KMS-11 (cell line): ENCODE results near the gene CDK13.

Experiments used
- H2AFZ ChIP-seq: fragments of 200-600 bp; sonication (generic); 2 replicates; pipeline ENCODE4 v1.6.1; 2016; ENCODE audit warnings: antibody characterized with exemption, mixed run types, low read depth
- H3K27ac ChIP-seq: fragments of 200-600 bp; sonication (generic); 2 replicates; pipeline ENCODE4 v1.6.1; 2016; ENCODE audit warnings: mild to moderate bottlenecking, mixed run types
- H3K27me3 ChIP-seq: fragments of 200-600 bp; sonication (generic); 2 replicates; pipeline ENCODE4 v1.6.1; 2017; ENCODE audit warnings: mild to moderate bottlenecking, low read depth, mixed run types, moderate library complexity; ENCODE audit not compliant: insufficient read depth
- H3K36me3 ChIP-seq: fragments of 200-600 bp; sonication (generic); 2 replicates; pipeline ENCODE4 v1.6.1; 2017; ENCODE audit warnings: mild to moderate bottlenecking, mixed run types; ENCODE audit not compliant: insufficient read depth
- H3K4me1 ChIP-seq: fragments of 200-600 bp; sonication (generic); 2 replicates; pipeline ENCODE4 v1.6.1; 2016; ENCODE audit warnings: mild to moderate bottlenecking, low read depth, mixed run types; ENCODE audit not compliant: poor library complexity, severe bottlenecking
- H3K4me2 ChIP-seq: fragments of 200-600 bp; sonication (generic); 2 replicates; pipeline ENCODE4 v1.7.0; 2016; ENCODE audit warnings: mild to moderate bottlenecking, mixed run types
- H3K4me3 ChIP-seq: fragments of 200-600 bp; sonication (generic); IDR thresholded peaks from 2 replicates; pipeline ENCODE4 v1.6.1; 2017; ENCODE audit warnings: low read depth, low read length, mixed read lengths; ENCODE audit not compliant: insufficient read depth
- H3K79me2 ChIP-seq: fragments of 200-600 bp; sonication (generic); 2 replicates; pipeline ENCODE4 v1.6.1; 2016; ENCODE audit warnings: low read depth, mixed run types; ENCODE audit not compliant: insufficient read depth
- H3K9ac ChIP-seq: fragments of 200-600 bp; sonication (generic); 2 replicates; pipeline ENCODE4 v1.6.1; 2016; ENCODE audit warnings: mild to moderate bottlenecking, mixed run types
- H4K20me1 ChIP-seq: fragments of 200-600 bp; sonication (generic); 2 replicates; pipeline ENCODE4 v1.6.1; 2016; ENCODE audit warnings: mild to moderate bottlenecking, mixed run types; ENCODE audit not compliant: insufficient read depth
- CTCF ChIP-seq: fragments of 200-600 bp; sonication (generic); conservative IDR thresholded peaks from 2 replicates; pipeline ENCODE4 v1.6.1; 2017; ENCODE audit warnings: low read depth, mild to moderate bottlenecking, antibody characterized with exemption, low read length, moderate library complexity, mixed read lengths

CDK13 gene

GRCh38 chr7:40148671-40149070 is 198.6 kb downstream of the CDK13 start:
- H3K79me2 ChIP-seq: no peaks in the 10 kb centered on the region
- no peaks in the 10 kb centered on the region for H3K4me1 ChIP-seq
- H3K27me3 ChIP-seq: no peaks in the 10 kb centered on the region
- no peaks in the 10 kb centered on the region for H3K36me3 ChIP-seq
- TF ChIP-seq CTCF: no peak
- no peaks in the 10 kb centered on the region for H4K20me1 ChIP-seq
- no peak overlapping the region for H3K27ac ChIP-seq
- H3K4me2 ChIP-seq: no peak overlapping the region
- no peak overlapping the region for H3K9ac ChIP-seq
- no peak overlapping the region for H3K4me3 ChIP-seq
- H2AFZ ChIP-seq: no peak overlapping the region
